ENCODE results near the gene FAM174C. TPM values are rescaled to one million over a fixed set of nuclear protein-coding genes. Genes with fewer than 3 reads are reported as not detected.
A peak's percentile ranks its signal among the peaks of the same experiment; 100 is the strongest.

The FAM174C gene
- total RNA-seq, 2 donors from 2014 or later = 48.0 to 63.9 TPM

DNA sequence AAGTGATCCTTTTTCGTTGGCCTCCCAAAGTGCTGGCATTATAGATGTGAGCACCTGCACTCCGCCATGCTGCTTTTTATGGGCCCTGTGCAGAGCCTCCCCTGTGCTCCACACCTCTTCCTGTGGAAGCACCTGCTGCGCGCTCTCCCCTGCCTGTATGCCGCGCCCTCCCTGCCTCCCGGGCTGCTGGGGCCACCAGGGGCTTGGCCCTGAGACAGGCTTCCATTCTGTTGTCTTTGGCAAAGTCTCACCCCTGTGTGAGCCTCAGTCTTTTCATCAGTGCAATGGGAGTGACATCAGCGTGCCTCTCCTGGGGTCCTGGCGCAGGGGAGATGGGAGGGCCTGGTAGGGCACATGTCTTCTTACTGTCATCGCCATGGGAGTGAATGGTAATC, 1.3 kb downstream of the FAM174C start:
- intact Hi-C loops (cut with DNase I) = no loop called here
- no peak overlapping the region for H3K4me3 ChIP-seq
- ATAC-seq = no peak

DNA sequence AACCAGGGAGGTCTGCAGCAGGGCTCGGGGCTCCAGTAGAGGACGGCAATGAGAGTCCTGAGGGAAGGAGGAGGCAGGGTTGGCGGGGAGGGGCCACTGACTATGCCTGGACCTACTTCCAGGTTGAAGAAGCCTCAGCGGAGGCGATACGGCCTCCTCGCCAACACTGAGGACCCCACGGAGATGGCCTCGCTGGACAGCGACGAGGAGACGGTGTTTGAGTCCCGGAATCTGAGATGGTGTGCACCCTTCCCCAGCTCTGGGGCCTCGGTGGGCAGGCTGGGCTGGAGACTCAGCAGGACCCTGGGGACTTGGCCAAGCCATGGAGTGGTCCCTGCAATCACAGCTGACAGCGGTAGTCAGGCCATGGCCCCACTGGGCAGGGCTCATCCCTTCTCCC, 1.7 kb downstream of the FAM174C start:
- no peaks in the 10 kb centered on the region for H3K27me3 ChIP-seq
- H3K27ac ChIP-seq = no peak overlapping the region
- H3K4me1 ChIP-seq = peaks cover 45% of the 10 kb centered on the region
- TF ChIP-seq POLR2A (IDR thresholded peaks at IDR 0.05) = no peak
- TF ChIP-seq, protein P1, sequence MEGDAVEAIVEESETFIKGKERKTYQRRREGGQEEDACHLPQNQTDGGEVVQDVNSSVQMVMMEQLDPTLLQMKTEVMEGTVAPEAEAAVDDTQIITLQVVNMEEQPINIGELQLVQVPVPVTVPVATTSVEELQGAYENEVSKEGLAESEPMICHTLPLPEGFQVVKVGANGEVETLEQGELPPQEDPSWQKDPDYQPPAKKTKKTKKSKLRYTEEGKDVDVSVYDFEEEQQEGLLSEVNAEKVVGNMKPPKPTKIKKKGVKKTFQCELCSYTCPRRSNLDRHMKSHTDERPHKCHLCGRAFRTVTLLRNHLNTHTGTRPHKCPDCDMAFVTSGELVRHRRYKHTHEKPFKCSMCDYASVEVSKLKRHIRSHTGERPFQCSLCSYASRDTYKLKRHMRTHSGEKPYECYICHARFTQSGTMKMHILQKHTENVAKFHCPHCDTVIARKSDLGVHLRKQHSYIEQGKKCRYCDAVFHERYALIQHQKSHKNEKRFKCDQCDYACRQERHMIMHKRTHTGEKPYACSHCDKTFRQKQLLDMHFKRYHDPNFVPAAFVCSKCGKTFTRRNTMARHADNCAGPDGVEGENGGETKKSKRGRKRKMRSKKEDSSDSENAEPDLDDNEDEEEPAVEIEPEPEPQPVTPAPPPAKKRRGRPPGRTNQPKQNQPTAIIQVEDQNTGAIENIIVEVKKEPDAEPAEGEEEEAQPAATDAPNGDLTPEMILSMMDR (IDR thresholded peaks at IDR 0.05) = no peak
- H3K9me3 ChIP-seq = no peaks in the 10 kb centered on the region
- intact Hi-C loops (cut with DNase I) = no loop called here
- H3K36me3 ChIP-seq (replicated peaks in 1 of 2; ENCODE audit: insufficient read depth in 1 of 2, low read depth in 2 of 2) = peaks cover 7 to 22% of the 10 kb centered on the region in 2 donors
- ATAC-seq (no peak), DNase-seq (no peak)
- 91 to 96% methylated on average over 14 to 15 of the region's 15 CpGs for WGBS, 2 donors
- H3K4me3 ChIP-seq = no peak overlapping the region

More for the DNA sequence above, 1.3 kb downstream of the FAM174C start:
- Histone ChIP-seq H3K27ac (peak overlapping the region in 2 of 4 donors; percentile 86 to 99), H3K27me3 (no peaks in the 10 kb centered on the region), H3K4me1 (peaks cover 49% of the 10 kb centered on the region), H3K9me3 (no peaks in the 10 kb centered on the region), H3K36me3 (replicated peaks in 1 of 2; ENCODE audit: insufficient read depth in 1 of 2, low read depth in 2 of 2) (peaks cover 7 to 22% of the 10 kb centered on the region in 2 donors)
- DNase-seq = no peak
- 64 to 71% methylated on average over 9 to 10 of the region's 10 CpGs for WGBS, 2 donors
- no peak for TF ChIP-seq POLR2A (IDR thresholded peaks at IDR 0.05)
- TF ChIP-seq, protein P1 (IDR thresholded peaks at IDR 0.05) = no peak

DNA sequence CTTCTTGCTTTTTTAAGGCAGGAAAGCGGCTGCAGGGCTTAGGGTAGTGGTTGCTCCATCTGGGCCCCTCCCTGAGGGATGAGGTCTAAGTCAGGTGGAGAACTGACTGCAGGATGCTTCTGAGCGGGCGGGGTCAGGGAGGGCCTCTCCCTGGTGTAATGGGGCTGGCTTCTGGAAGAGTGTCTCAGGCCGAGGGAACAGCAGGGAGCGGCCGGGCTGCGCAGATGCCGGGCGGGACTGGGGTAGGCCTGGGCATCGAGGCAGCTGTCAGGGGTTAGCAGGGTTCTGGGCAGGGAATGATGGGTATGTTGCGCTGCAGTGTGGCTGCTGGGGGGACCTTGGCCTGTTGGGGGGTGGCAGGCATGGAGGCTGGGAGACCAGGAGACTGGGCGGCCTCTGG, 2.7 kb downstream of the FAM174C start:
- intact Hi-C loops (cut with DNase I) = no loop called here
- WGBS, 2 donors = 81 to 96% methylated on average over 10 to 11 of the region's 12 CpGs

DNA sequence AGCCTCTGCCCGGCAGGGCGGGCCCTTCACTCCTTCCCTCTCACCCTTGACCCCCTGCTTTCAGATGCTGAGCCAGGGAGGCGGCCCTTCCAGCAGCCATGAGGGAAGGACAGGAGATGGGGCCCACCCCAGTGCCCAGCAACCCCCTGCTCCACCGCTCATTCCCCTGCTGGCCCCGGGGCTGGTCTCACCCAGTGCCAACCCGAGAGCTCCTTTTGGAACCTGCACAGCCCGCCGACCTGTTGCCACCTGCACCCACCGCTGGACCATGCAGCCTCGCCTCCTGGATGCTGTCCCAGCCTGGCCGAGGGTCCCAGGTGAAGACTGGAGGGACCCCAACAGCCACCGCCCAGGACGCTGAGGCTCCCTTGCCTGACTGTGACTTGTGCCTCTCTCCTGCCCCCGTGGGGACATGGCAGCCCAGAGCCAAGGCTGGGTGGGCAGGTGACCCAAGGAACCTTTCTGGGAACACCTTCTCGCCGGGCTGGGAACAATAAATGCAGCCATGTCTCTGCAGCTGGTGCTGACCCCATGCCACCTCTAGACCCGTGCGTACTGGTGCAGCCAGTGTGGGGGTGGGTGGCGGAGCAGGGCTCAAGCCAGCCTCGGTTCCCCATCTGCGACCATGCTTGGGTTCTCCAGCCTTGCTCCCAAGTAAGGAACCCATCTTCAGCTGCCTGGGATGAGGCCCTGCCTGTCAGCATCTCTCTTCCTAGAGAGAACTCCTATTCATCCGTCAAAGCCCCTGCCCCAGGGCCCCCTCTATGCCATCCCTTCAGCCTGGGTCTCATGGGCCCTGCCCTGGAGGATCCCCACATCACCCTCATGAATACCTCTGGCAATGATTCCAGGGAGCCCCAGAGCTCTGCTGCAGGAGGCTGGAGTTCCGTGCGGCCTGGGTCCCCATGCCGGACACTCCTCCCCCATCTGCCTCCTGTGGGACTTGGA, 3.7 kb downstream of the FAM174C start:
- ATAC-seq = no peak
- Histone ChIP-seq H3K36me3 (replicated peaks in 1 of 2; ENCODE audit: insufficient read depth in 1 of 2, low read depth in 2 of 2) (peaks cover 0 to 10% of the 10 kb centered on the region in 2 donors), H3K4me3 (no peak overlapping the region), H3K27me3 (no peaks in the 10 kb centered on the region), H3K4me1 (peaks cover 25% of the 10 kb centered on the region), H3K9me3 (no peaks in the 10 kb centered on the region), H3K27ac (no peak overlapping the region)
- TF ChIP-seq POLR2A (IDR thresholded peaks at IDR 0.05) = no peak
- TF ChIP-seq, protein P1 (IDR thresholded peaks at IDR 0.05) = no peak
- no peak for DNase-seq
- 80 to 88% methylated on average over 12 to 21 of the region's 25 CpGs for WGBS, 2 donors
- intact Hi-C loops (cut with DNase I) = no loop called here

More for the DNA sequence above, 2.7 kb downstream of the FAM174C start:
- Histone ChIP-seq H3K27me3 (no peaks in the 10 kb centered on the region), H3K4me3 (no peak overlapping the region), H3K27ac (no peak overlapping the region), H3K4me1 (peaks cover 35% of the 10 kb centered on the region), H3K36me3 (replicated peaks in 1 of 2; ENCODE audit: insufficient read depth in 1 of 2, low read depth in 2 of 2) (peaks cover 3 to 17% of the 10 kb centered on the region in 2 donors), H3K9me3 (no peaks in the 10 kb centered on the region)
- no peak for TF ChIP-seq POLR2A (IDR thresholded peaks at IDR 0.05)
- TF ChIP-seq, protein P1 (IDR thresholded peaks at IDR 0.05) = no peak
- DNase-seq (no peak), ATAC-seq (no peak)
